ENCODE data around the gene B4GALNT3.
A peak's percentile ranks its signal among the peaks of the same experiment; 100 is the strongest.
"Not testable (repeated sequence)": the region's sequence is repeated elsewhere in the genome, so short reads cannot be mapped to it uniquely, and the experiment has no call there.

The B4GALNT3 gene

DNA sequence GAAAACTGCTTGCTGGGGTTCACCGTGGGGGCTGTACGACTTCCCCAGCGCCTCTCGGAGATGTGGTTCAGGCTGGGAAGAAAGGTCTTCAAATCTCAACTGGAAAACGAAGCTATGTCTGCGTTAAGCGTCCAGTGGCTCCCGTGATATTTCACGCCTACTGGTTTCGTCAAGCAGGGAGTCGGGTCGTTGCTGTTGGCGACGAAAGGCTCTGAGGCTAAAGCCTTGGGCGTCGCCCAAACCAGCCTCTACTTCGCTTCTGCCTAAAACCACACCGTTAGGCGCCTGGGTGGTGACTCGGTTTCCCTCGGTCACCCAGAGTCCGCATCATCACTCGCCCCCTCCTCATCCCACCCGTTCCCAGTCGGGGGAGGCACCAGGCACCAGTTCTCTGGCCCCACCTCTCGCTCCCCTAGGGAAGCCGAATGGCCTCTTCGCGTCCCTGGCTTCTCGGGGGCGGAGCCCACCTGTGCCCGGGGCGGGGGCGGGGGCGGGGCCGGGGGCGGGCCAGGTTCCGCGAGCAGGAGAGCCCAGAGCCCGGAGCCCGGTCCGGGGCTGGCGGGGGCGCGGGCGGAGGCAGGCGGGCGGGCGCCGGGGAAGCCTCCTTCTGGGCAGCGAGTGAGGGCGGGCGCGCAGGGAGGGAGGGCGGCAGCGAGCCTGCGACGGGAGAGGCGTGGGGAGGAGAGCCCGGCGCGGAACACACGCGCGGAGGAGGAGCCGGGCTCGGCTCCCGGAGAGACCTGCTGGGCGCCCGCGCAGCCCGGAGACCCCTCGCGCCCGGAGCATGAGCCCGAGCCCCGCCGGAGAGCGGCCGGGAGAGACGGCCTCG, at the start of gene B4GALNT3:
Gene B4GALNT3 (plus strand): TSS at position 510 of the 829 bp plus-strand sequence. CDS start 438 bp downstream, outside the sequence.
- peak; percentile 29 for DNase-seq

DNA sequence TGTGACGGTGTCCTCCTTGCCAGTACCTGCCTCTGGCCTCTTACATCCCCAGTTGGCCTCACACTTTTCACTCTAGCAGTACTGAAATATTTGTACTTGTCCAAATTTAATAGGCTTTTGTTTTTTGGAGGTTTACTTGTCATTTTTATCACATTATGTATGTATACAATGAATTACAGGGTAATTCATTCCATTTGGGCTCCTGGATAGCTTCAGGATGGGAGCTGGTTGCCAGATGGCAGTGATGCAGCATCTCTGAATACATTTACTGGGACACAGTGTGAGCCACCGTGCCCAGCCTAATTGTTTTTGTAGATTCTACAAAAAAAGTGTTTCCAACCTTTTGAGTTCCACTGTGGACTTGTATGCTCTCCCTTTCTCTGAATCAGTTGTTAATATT, 44.9 kb upstream of the B4GALNT3 start:
- DNase-seq = no peak

DNA sequence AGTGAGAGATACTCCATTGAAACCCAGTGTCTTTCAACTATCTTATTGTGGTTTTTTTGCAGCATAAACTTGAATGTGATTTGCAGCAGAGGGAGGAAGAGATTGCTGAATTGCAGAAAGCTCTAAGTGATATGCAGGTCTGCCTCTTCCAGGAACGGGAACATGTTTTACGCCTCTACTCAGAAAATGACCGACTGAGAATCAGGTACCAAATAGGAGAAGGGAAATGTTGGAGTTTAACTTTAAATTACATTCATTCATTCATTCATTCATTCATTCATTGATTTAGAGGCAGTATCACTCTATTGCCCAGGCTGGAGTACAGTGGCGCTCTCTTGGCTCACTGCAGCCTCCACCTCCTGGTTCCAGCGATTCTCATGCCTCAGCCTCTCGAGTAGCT, 41.3 kb upstream of the B4GALNT3 start:
- no peak for DNase-seq

DNA sequence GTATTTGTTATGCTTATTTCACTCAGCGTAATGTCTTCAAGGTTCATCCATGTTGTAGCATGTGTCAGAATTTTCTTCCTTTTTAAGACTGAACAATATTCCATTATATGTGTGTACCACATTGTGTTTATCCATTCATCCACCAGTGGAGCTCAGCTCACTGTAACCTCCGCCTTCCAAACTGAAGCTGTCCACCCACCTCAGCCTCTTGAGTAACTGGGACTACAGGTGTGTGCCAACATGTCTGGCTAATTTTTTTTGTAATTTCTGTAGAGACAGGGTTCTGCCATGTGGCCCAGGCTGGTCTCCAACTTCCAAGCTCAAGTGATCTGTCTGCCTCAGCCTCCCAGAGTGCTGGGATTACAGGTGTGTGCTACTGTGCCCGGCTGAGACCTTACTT, 37.2 kb upstream of the B4GALNT3 start:
- DNase-seq = no peak

DNA sequence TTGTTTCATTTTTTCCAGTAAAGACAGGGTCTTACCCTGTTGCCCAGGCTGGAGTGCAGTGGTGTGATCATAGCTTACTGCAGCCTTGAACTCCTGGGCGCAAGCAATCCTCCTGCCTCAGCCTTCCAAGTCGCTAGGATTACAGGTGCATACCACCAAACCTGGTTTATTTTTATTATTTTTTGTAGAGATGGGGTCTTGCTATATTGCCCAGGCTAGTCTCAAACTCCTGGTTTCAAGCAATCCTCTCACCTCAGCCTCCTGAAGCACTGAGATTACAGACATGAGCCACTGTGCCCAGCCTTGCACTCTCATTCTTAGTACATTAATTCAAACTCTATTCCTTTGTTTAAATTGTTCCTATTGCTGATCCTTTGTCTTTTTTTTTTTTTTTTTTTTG, 24.0 kb upstream of the B4GALNT3 start:
- not testable (repeated sequence) for DNase-seq

DNA sequence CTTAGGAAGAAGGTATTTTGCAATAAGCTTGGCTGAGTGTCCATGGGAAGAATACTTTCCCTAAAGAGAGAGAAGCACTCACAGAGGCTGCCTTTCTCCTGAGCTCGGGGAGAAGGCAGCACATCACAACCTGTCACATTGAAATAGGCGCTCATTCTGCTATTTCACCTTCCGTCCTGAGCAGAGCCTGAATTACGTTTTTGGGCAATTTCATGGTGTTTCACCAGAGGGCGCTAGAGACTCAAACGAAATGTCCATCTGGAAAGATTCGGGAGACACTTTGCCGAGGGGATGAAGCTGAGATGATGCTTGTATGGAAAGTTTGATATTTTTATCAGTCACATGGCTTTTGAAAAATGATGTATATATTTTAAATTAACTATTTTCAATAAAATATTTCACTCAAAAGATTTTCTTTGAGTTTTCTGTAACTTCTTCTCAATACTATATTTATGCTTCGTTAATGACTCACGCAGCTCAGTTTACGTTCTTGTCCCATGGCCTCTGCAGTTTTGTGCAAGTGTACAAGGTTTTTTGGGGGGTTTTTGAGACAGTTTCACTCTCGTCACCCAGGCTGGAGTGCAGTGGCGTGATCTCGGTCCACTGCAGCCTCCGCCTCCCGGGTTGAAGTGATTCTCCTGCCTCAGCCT, 17.4 kb upstream of the B4GALNT3 start:
- DNase-seq = no peak

DNA sequence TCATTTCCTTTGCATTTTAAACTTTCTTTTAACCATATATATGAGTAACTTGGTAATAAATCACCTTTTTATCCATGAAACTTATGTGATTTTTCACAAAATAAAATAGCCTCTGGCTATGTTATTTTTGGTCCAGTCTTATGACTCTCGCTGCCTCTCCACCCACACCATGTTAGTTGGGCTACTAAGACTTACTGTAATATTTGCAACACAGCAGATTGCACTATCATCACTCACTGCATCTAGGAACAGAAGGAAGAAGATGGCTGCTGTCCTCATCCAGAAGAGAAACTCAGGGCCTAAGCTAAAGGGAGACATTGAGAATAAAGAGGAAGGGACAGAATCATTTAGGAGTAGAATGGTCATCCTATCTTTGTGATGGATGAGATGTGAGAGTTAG, 12.6 kb upstream of the B4GALNT3 start:
- no peak for DNase-seq

DNA sequence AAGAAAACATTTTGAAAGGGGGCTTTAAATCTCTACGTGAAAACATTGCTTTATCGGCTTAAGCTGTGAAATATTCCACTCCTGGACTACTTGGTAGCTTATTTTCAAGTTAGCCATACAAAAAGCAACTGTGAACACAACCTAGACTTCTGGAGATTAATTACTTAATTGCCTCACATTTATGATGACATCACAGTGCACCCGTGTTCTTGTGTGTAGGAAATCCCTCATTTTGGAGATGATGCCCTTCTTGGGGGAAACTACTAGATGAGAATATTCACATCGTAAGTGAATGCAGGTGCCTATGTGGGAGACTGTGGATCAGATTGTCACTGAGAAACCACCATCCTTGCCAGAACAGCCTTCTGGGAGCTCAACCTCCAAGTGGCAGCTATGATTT, 10.5 kb upstream of the B4GALNT3 start:
- DNase-seq = no peak

DNA sequence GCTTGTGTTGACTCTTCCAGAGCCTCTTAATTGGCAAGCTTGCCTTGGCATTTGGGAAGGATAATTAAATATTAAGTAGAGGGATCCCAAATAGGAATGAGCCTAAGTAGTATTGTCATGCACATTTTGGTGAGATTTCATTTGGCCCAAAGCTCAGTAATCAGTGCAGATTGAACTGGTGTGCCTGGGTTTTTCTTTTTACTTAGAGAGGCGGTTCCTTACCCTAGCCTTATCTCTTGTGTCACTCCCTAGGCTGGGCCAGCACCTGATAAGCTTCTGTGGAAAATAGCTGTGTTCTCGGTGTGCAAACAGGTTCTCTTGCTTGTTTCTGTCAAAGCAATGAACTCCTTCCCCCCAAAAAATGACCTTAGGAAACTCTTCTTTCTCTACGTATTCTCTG, 9.3 kb upstream of the B4GALNT3 start:
- DNase-seq = no peak

DNA sequence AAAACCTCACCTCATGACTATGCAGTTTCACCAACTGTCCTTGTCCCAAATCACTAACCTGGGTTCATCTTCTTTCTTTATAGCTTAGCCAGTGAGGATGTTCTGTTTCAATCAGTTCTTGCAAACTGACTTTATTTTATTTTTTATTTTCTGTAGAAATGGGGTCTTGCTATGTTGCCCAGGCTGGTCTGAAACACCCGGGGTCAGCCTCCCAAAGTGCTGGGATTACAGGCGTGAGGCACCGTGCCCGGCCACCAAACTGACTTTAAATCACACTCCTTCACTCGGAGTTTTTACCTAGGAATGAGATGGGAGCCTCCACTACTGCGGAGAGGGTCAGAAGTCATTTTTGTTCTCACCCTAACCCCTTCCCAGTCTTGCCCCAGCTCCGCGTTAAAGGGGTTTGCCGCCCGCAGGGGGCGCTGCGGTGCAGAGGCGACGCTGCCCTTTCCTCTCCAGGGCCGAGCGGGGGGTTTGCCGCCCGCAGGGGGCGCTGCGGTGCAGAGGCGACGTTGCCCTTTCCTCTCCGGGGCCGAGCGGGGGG, 7.0 kb upstream of the B4GALNT3 start:
- DNase-seq = no peak

DNA sequence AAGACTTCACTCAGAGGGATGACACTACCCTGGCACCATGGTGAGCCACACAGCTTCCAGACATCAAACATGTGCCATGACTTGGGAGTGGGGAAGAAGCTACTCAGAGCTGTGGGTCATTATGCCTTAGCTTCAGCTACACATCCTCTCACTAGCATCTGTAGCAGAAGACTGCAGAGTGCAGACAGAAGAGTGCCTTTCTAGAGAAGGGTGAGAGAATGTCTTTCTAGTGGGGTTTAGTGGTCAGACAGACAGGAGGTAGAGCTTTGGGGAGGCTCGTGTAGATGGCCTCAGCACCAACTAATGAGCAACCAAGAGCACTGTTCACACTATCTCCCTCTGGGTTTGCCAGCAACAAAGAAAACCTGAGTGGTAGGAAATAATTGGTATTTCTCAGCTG, 4.9 kb upstream of the B4GALNT3 start:
- no peak for DNase-seq

DNA sequence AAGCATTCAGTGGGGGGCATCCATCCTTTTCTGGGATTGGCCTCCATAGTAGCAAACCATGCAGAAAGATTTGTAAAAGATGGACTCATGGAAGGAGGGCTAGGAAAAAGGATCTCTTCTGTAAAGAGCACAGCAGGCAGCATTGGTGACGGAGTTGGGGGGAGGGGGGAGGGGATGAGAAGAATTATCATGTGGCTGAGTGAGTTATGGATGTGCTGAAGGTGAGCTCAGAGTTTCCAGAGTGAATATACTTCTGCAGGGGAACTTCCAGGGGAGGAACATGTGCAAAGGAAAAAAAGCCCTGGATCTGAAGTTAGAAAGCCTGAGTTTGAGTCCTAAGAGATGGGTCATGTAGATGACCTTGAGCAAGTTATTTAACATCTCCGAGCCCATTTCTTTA, 3.9 kb upstream of the B4GALNT3 start:
- no peak for DNase-seq

DNA sequence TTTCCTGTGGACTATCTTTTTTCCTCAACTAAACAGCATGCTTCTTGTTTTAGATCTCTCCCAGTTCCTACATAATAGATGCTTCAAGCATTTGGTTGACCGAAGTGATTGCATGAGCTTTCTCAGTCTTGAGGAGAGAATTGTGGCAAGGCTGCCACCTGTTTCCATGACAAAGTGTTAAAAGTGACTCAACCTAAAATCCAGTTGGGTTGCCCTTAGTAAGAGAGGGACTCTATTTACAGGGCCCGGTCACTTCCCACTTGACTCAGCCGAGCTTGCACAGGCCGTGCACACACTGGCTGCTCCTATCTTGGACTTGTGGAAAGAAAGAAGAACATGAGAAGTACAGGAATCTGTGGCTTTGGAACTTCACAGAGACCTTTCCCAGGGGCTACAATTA, 2.1 kb upstream of the B4GALNT3 start:
- no peak for DNase-seq

DNA sequence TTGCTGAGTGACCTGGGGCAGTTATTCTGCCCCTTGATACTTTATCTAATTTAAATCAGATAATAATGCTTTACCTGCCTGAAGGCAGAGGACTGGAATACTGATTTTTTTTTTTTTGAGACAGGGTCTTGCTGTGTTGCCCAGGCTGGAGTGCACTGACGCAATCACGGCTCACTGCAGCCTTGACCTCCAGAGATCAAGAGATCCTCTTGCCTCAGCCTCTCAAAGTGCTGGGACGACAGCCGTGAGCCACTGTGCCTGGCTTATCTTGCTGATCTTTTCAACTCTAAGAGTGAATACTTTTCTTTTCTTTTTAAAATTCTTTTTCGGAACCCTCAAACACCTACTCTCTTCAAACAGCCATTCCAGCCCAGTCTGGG, 699 bp upstream of the B4GALNT3 start:
- no peak for DNase-seq

DNA sequence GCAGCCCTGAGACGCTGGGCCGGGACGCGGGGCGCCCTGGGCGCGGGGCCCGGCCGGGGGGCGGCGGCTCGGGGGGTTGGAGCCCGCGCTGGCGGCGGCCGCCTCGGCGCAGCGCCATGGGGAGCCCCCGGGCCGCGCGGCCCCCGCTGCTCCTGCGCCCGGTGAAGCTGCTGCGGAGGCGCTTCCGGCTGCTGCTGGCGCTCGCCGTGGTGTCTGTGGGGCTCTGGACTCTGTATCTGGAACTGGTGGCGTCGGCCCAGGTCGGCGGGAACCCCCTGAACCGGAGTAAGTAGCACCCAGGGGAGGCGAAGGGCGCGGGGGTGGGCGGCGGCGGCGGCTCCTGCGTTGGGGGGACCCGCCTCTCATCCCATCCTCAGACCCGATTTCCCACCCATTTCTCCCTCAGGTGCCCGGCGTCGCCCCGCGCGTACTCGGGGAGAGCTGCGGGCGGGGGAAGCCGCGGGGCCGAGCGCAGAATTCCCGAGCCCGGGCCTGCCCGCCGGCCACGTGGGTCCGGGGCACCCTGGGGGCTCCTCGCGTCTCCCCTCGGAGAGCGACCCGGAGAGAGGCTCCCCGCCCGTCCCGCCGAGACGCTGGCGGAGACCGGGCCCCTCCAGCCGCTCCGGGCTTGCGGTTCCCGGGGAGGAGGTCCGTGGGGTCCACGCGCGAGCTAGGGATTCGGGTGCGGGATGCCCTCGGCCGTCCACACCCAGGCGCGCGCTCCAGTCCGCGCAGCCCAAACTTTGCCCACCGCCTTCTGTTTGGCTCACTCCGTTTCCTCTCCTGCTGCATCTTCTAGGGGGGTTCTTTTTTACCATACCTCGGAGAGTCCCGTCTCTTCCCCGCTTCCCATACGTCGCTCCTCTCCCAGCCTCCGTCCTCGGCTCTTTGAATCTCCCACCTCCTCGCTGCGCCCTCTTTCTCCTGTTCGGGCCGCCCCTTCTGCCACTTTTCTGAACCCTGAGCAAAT, 807 bp downstream of the B4GALNT3 start:
- no peak for DNase-seq

DNA sequence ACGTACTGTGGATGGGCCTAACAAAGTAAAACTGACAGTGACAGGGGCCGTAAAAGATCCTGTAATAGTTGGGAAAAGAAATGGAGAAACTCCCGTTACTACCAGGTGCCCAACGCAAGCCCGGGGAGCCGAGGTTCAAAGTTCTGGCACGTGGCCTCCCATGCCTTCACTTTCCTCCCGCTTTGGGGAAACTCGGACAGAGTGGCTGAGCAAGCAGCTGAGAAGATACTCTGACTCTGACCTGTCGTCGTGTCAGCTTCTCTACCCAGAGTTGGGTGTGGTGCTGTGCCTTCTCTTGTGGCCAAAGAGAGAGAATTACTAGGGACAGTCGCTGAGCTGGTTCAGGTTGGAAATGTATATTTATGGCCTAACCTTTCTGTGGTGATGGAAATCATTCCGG, 1.7 kb downstream of the B4GALNT3 start:
- DNase-seq = no peak

DNA sequence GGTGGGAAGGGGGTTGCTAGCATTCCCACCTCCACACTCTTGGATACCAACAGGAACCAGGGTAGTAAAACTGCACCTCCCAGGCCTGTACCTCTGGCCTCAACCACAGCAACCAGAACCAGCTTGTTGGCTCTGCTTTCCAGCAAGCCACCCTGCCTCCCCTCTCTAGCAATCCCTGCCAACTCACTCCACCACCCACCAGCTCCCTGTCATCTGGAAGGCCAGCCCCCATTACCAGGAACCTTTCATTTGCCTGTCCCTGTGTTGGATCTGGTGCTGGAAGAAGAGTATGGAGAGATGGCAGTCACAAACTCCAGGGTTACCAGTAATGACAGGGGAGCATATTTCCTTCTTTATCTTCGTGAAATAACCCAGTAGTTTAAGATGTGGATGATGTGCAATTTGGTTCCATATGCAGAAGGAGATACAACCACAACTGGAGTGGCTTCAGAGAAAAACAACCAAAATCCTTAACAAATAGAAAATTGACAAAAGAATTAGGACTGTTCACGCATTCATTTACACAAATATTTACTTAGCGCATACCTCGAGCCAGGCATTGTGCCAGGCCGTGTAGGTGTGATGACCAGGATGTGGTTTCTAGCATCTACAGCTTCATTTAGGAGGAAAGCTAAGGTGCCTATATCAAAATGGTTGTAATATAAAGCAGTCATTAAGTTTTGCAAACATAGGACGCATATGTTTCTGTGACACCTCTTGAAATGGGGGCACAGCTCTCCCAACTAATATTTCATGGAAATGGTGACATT, 3.4 kb downstream of the B4GALNT3 start:
- peak; percentile 75 for DNase-seq

DNA sequence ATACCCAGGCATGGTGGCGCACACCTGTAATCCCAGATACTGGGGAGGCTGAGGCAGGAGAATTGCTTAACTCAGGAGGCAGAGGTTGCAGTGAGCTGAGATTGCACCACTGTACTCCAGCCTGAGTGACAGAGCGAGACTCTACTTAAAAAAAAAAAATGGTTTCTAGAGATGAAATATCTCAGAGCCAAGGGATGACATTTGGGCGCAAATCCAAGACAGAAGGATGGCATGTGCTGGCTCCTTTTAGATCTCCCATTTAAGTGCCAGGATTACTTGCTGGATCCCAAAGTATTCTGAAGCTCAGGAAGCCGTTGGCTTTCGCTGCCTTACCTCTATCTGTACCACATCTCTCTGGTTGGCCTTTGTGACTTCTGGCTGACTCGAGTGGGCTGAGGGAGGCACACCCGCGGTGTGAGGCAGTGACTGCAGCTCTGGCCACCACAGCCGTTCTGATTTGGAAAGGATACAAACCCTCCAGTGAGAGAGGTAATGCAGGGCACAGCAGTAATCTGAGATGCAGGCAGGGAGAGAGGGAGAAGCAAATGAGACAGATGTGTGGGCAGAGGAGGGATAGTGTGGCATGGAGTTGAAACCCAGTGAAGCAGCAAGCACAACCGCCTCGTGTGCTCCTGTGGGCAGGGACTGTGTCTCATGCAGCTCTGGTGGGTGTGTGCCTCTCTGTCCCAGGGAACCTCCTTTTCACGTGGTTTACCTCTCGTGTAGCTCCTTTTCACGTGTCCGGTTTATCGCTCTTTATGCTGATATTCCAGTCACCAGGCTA, 4.9 kb downstream of the B4GALNT3 start:
- peak; percentile 72 for DNase-seq

DNA sequence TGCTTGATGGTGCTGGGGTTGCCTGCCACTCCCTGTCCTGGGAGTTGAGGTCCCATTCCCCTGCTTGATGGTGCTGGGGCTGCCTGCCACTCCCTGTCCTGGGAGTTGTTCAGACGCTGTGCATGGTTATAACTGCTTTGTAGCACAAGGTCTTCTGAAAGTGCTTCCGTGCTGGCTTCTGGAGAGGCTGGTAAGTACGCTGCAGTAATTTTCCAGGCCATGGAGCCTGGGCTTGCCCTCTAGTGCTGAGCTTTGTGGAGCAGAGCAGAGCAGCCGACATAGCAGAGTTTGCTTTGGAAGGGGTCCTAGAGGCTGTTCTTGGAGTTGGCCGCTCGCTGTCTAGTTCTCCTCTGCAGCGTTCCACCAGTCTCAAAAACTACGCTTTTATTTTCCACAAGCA, 6.3 kb downstream of the B4GALNT3 start:
- no peak for DNase-seq

DNA sequence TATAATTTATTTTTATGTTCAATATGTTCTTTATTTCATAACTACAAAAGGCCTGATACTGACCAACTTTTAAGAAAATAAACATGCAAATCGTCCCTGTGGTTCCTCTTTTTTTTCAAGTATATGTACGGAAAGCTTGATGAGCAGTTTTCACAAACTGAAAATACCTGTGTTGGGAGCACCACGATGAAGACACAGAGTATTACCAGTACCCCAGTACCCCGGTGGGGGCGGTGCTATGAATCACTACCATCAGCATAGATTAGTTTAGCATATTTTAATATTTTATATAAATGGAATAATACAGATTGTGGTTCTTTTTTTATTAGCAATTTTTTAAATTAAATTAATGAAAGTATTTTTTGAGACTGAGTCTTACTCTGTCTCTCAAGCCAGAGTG, 7.0 kb downstream of the B4GALNT3 start:
- no peak for DNase-seq

DNA sequence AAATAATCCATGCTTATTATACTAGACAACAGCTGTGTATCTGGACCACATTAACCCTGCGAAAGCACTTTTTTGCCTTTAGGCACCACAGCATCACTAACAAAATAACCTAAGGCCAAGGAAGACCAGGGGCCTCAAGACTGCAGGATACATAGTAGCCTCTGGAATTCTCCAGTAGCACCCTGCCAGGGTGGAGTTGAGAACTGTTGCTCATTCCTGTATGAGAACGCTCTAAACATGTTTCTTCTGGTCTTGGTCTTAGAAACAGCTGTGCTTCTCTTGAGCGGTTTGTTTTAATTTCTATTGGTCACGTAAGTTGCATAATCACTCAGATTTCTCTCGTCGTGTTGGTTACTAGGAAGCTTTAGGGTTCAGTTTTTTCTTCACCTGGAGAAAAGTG, 7.9 kb downstream of the B4GALNT3 start:
- no peak for DNase-seq
